ENCODE results near the gene ORMDL3.
"Not testable (repeated sequence)": the region's sequence is repeated elsewhere in the genome, so short reads cannot be mapped to it uniquely, and the experiment has no call there.

ORMDL3 gene

GRCh38 chr17:39948489-39948828 is 21.1 kb upstream of the ORMDL3 start:
- DNase-seq, result not testable (repeated sequence)

- no peak for DNase-seq
Observed at GRCh38 chr17:39946551-39947330, 19.3 kb upstream of the ORMDL3 start.

- DNase-seq, result no peak
Observed at GRCh38 chr17:39944393-39944711, 17.0 kb upstream of the ORMDL3 start.

DNA sequence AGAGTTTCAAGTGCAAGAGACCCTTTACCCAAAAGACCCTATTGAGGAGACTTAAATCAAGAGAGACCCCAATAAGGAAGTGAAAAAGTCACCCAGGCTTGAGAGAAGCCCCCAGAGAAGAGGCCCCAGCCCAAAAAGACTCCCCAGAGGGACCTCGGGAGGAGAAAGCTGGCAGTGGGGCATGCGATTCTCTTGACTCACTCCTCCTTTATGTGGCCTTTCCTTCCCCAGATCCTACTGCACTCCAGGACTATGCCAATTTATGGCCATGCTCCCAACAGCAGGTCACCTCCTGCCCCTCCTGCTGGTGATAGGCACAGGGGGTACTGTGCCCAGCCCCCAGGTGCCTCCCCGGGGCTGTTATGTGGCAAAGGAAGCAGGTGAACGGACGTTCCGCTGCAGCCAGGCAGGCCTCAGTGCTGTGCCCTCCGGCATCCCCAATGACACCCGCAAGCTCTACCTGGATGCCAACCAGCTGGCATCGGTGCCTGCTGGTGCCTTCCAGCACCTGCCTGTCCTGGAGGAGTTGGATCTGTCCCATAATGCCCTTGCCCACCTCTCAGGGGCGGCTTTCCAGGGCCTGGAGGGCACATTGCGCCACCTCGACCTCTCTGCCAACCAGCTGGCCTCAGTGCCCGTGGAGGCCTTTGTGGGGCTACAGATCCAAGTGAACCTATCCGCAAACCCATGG is 16.4 kb upstream of the ORMDL3 start:
- no peak for DNase-seq

DNA sequence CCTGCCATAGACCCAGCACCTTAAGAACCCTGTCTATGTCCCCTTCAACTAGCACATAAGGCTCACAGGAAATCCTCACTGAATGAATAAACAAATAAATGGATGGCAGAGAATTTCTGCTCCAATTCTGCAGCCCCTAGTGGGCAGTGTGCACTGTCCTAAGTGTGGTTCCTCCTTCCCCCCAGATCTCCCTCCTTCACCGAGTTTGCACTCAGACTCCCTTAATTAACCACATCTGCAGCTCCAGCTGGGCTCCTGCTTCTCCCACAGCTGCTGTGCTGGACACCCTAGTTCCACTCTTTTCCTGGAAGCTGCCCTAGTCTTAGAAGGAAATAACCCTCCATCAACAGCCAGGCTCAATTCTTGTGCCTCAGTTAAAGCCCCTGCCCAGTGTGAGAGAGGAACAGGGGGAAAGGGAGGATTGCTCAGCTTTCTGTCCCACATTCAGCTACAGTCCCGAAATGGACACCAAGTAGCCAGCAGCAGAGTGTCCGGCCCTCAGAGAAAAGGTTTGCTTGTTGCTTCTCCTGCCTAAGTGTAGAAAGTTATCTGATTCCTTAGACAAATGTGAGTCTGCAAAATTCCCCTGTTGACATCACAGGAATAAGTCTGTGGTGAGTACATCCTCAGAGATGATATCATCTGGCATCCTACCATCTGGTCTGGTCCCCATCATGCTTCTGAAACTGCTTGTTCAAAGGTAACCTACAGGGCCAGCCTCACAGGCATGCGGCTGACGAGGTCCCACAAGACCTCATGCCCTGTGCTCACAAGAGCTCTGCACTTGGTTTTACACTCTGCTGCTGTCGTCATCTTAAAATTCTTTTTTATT is 12.4 kb upstream of the ORMDL3 start:
- DNase-seq, result peak; percentile 72

- no peak for DNase-seq
Observed at GRCh38 chr17:39939106-39939505, 11.7 kb upstream of the ORMDL3 start.

- DNase-seq, result no peak
Observed at GRCh38 chr17:39938140-39938869, 10.9 kb upstream of the ORMDL3 start.

GRCh38 chr17:39937447-39937846 is 10.0 kb upstream of the ORMDL3 start:
- DNase-seq, result no peak

- no peak for DNase-seq
Observed at GRCh38 chr17:39935909-39936308, 8.5 kb upstream of the ORMDL3 start.

- no peak for DNase-seq
Observed at GRCh38 chr17:39934324-39934723, 6.9 kb upstream of the ORMDL3 start.

DNA sequence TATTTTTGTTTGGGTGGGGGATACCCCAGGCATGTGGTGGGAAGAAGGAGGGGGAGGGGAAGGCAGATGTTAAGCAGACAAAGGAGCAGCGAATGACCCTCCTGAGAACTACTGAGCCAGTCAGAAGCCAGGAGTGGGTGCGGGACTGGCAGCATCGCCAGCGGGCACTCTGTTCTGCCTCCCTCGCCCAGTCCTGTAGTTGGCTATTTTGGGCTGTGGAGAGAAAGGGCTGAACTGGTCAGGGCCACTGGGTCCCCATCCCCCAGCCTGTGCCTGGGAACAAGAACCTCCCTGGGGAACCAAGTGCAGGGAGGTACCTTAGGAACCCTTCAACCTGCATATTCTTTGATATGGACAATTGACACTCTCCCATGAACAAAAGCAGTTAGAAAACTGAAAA is 6.5 kb upstream of the ORMDL3 start:
- no peak for DNase-seq

GRCh38 chr17:39929646-39930407 is 2.4 kb upstream of the ORMDL3 start:
- no peak for DNase-seq

DNA sequence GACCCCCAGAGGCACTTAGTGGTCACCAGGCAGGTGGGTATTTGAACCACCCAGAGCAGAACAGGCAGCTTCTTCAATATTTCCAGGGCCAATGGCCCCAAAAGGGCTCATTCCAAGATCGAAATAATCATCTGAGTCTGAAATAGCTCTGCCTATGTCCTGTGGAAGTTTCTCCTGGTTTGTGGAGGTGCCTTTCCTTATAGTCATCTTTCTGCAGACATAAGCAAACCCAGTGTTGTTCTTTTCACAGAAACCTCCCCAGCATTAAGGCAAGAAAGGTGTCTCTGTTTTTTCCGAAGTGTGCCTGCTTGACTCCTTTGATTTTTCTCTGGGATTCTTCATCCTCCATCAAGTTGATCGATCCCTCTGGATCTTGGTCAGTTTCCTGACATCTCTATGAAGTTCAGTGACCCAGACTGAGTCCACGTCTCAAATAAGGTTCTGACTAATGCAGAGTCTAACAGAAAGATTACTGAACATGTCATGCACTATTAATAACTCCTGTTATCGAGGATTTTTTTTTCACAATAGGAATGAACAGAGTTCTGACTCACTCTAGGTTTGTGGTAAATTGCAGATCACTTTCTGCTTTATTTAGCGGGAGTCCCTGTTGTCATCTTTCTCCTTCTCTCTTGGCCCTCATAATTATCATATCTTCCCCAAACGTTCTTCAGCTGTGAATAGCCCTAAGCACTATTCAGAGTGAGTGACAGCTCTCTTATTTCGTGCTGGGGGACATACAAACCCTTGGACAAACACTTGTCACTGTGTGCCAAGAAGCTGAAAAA is 1.7 kb upstream of the ORMDL3 start:
- DNase-seq, result no peak

DNA sequence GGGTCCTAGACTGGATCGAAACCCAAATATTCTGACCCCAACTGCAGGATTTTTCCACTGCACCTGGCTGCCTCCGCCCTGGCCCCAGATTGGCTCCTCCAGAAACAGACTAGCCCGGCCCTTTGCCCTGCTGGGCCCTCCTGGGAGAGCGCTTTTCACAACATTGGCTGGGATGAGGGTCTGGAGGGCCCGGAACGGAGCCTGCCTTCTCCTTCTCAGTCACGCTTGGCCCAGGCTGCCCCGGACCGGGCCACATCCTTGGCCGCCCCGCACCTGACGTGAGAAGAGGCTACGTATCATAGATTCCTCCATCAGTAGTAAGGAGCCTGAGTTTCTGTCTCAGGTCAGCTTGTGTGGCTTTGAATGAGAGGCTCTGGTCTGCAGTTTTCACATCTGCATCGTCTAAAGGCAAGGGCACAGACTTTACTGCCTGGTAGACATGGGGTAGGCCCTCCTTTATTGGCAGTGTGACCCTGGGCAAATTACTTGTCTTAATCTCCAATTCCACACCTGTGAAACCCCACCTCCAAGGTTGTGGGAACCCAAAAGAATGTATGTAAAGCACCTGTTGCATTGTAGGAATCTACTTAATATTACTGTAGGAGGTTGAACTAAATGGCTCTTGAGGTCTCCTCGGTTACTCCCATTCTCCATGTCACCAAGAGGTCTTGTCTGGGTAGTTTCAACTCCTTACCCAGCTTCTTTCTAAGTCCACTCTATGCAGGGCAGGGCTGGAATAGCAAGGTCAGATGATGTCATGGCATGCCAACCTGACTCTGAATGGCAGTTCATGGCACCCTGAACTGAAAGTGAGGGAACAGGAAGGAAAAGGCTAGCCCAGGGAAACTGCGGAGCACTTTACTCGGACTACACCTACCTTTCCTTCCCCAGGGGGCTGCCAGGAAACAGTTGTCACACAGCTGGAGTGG is 792 bp upstream of the ORMDL3 start:
- no peak for DNase-seq

DNA sequence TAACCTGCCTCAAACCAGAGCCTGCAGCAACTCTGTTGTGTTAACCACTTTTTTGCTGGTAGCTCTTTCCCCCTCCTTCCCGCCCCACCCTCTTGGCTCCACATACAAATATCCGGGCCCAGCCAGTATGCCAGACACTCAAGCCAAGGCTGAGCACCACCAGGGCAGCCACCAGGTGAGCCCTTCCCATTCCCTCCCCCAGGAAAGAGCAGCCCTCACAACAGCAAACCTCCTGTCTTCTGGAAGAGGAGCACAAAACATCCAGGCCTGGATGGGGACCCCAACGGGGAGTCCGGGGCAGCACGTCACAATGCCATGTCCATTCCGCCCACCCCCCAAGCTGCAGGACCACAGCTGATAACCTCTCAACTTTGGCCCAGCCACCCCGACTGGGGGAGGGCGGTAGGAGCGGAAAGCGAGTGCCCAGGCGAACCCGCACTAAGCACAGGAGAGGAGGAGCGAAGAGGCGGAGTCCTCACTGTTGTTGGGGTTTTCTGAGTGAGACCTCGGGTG is 757 bp downstream of the ORMDL3 start:
- DNase-seq, result peak; percentile 87

DNA sequence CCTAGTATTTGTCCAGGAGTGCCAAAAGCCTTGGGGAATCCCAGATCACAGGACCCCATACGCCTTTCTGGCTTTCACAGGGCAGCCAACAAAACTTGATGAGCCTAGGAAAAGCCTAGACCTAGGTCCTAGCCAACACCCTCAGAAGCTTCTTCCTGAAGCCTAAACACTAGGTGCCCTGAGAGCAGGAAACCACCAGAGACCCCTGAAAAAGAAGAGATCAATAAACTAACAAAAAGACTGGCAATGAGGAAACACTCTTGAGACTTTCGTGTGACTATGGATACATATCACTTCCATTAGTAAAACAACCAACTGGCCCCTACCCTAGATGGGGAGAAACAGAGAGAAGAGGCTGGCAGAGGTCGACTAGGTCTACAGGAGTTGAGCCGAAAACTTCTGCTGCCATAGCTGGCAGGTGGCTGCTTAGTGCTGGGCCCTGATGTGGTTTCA is 1.2 kb downstream of the ORMDL3 start:
- no peak for DNase-seq

DNA sequence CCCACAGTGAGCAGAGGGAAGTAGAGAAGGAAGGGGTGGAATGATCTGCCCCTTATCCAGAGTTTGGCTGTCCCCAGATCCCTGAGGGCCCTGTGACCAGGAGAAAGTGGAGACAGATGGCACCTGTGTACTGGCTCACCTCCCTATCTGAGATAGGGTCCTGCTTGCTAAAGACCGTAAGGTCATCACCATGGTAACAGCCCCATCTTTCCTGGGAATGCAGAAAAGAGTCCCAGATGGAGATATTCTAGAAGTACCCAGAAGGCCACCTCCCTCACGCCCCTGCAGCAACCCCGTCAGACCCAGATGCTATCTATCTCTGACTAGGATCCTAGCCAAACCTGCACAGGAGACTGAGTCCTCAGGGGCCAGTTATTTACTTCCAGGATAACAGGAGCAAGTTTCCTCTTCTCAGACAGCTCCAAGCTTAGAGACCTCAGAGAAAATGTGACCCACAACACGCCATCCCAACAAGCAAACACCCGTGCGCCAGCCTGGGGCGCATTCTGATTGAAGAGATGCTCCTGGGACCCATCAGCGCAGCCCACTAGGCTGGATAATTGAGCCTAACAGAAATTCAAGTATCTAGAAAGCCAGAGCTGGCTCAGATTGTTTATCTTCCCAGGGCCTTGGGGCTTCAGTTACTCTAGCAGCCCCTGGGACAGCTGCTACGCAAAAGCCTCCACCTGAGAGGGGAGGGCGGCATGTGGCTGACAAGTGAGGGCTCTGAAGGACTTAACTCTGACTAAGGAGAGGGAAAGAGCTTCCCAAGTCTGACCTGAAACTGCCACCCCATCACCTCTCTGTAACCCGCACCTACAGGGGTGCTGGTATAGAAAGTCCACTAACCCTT is 1.9 kb downstream of the ORMDL3 start:
- DNase-seq, result no peak

DNA sequence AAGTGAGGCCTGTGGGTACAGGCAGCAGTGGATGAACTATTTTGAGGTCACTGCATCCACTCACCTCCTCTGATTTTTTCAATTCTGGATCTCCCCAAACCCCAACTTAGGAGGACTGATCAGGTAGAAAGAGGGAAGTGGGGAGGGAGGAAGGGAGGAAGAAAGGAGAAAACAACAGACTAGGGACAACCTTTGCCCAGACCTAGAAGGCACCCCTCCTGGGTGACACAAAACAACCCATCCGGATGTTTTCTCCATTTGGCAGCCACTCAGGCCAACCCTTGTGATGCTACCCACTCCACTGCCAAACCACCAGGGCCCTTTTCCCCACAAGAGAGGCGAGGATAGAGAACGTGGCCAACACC is 2.7 kb downstream of the ORMDL3 start:
- no peak for DNase-seq

Measured in activated effector memory CD4-positive, alpha-beta T cell treated with anti-CD3 and anti-CD28 coated beads, Interleukin-2, amount 50 U/mL, for 16 hours (primary cell).